Stimulated activated CD8-positive, alpha-beta memory T cell treated with anti-CD3 and anti-CD28 coated beads, Interleukin-12 subunit alpha, Interleukin-12 subunit beta, amount 100 ng/mL, for 24 hours (primary cell): Measurements from ENCODE around the gene FAM89A.
"Not testable (repeated sequence)": the region's sequence is repeated elsewhere in the genome, so short reads cannot be mapped to it uniquely, and the experiment has no call there.

Source experiments
- DNase-seq: peaks from one replicate; pipeline ENCODE4 v3.0.0-alpha.2; 2020; ENCODE audit errors: extremely low read depth

Gene FAM89A

GRCh38 chr1:230994860-230995259 lies 45.2 kb downstream of the FAM89A start:
- no peak for DNase-seq

DNA sequence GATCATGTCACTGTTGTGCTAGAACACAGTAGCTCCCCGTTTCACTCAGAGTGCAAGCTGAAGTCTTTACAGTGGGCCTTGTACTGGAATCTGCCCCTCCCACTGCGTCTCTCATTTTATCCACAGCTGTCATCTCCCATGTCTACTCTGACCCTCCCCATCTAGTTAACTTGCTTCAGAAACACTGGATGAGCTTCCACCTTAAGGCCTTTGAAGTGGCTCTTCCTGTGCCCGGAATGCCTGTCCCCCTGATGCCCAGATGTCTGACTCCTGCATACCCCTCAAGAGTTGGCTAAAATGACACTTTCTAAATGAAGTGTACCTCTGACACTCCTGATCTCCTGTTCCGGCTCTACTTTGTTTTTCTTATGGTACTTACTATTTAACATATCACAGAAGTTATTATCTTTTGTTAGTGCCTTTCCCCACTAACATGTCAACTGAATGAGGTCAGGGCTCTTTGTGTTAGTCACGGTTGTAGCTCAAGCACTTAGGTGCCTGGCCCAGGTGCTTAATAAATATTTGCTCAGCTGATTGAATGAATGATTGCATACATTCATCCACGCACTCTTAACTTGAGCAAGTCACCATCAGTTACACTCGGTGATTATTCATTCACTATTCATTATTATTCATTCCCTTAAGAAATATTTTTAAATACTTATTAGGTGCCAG lies 47.8 kb downstream of the FAM89A start:
- no peak for DNase-seq

DNA sequence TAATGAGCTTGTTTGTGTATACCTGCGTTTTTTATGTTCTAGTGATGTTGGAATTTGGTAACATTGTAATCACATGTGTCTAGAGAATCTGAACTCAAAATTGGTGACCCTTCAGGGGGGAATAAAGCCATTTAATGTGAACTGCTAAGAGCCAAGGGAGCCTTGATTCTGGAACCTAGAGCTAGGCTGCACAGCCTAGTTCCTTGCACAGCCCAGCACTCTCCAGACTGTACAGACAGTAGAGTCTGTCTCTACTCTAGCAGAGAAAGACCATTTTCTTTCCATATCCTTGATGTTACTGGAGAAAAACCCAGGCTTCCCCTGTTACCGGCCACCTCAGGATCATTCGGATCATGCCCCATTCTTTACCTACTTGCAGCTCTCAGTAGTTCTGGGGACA lies 52.6 kb downstream of the FAM89A start:
- no peak for DNase-seq

DNA sequence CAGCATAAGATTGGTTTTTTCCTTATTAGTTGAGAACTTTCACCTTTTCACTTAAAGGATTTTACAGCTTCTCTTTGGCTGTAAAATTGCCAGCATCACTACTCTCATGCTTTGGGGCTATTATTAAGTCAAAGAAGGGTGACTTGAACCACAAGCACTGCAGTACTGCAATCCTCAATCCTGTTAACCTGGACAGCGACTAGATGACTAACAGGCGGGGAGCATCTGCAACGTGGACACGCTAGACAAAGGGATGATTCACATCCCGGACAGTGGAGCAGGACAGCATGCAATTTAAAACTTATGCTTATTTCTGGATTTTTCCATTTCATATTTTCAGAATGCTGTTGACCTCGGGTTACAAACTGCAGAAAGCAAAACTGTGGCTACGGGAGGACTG lies 53.1 kb downstream of the FAM89A start:
- no peak for DNase-seq

GRCh38 chr1:230985711-230986110 lies 54.3 kb downstream of the FAM89A start:
- no peak for DNase-seq

DNA sequence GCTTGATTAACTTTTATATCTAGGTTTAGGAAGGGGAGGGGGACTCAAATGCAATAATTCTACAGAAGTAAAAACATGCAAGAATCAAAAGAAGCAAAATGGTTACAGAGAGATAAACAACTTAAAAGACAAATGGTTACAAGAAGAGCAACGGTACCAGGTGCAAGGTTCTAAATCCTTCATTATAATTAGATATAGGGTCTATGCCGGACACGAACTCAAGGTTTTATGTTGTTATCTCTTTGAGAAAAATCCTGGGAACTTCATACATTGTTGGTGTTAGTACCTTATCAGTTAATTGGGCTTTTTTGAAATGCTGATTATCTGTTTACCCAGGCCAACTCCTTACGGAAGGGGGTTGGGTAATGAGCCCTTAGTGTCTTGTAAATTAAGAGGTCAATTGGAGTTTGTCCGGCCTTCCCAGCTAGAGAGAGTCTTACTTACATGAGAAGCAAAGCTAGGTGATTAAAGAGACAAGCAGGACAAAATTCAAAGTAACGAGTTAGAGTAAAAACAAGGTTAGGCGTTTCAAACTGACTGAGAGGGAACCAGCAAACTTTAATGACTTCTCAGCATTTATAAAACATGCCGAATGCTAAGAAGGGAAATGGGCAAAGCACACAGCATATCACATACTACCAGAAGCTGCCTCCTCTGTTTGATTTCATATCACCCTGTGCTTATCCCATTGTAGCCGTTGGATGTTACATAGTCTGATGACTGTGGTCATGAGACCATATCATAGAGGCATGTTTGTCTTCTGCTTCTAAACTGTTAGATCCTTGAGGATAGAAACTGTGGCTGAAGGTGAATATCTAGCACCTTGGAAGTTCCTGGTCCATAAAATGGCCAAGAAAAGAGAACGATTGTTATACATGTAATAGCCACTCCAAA lies 55.2 kb downstream of the FAM89A start:
- DNase-seq, result not testable (repeated sequence)

GRCh38 chr1:230983811-230984210 lies 56.2 kb downstream of the FAM89A start:
- DNase-seq, result no peak

GRCh38 chr1:230982696-230983095 lies 57.4 kb downstream of the FAM89A start:
- DNase-seq, result no peak

DNA sequence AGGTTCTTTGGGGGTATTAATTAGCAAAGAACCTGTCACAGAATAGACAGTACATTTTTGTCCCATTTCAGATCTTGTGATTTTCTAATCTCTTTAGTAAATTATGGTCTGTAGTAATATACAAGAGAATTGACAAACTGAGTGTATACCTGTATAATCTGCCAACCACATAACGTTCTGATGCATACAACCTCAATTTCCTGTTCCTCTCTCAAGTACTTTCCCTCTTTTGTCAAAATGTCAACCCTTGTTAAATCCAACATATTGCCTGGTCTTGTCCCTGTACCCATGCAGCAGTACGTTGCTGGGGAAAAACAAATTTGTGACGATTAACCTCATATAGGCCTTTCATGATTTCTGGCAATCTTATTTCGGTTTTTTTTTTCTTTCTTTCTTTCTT lies 60.1 kb downstream of the FAM89A start:
- no peak for DNase-seq

DNA sequence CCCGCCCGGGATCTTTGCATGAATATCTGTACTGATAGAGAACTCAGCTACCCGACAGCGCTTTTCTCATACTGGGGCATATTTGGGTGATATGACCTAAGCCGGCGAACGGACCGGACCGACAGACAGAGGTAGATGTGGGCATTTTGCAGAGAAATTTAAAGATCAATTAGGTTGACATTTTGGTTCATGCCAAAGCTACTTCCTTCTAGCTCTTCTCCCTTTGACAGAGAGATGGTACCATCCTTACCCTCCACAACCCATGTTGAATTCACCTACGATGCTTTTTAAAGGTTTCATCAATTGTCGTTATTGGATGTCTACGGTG lies 60.7 kb downstream of the FAM89A start:
- DNase-seq, result no peak

- DNase-seq, result peak; percentile 96
Measured at GRCh38 chr1:230978491-230979388, 61.3 kb downstream of the FAM89A start, which contains the start of the genes ARV1 and TTC13. ARV1 (plus strand) TSS chr1:230979094; CDS start chr1:230979106, 12 bp downstream. TTC13 (minus strand) TSS chr1:230978861; CDS start chr1:230978830, 31 bp downstream.

DNA sequence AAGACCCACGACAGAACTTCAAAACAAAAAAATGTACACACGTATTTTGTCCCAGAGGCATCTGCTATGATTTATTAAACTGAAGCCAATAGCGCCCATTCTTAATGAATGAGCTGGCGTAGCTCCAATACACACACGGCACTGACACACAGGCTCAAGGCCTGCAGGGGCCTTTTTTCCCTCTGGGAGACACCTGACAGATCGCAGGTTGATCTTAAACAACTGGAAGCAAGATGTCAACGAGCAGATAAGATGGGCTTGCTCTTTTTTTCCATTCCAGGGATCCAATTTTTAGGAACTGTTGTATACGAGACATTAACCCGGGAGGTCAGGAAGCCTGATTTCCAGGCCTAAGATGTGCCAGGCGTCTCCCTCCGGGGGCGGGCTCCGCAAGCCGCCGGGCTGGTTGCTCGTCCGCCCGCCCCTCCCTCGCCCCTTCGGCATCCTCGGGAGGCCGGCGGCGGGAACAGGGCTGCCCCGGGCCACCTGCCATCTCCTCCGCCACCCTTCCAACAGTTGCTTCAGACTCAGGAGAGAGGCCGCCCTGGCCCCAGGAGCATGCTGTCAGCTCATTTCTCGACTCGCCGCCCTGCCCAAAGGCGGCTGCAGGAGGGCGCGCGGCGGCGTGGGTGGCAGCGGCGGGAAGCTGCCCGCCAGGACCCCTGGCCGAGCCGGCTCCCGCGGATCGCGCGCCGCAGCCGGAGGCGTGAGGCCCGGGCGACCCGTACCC lies 62.1 kb downstream of the FAM89A start:
- DNase-seq, result peak; percentile 2

DNA sequence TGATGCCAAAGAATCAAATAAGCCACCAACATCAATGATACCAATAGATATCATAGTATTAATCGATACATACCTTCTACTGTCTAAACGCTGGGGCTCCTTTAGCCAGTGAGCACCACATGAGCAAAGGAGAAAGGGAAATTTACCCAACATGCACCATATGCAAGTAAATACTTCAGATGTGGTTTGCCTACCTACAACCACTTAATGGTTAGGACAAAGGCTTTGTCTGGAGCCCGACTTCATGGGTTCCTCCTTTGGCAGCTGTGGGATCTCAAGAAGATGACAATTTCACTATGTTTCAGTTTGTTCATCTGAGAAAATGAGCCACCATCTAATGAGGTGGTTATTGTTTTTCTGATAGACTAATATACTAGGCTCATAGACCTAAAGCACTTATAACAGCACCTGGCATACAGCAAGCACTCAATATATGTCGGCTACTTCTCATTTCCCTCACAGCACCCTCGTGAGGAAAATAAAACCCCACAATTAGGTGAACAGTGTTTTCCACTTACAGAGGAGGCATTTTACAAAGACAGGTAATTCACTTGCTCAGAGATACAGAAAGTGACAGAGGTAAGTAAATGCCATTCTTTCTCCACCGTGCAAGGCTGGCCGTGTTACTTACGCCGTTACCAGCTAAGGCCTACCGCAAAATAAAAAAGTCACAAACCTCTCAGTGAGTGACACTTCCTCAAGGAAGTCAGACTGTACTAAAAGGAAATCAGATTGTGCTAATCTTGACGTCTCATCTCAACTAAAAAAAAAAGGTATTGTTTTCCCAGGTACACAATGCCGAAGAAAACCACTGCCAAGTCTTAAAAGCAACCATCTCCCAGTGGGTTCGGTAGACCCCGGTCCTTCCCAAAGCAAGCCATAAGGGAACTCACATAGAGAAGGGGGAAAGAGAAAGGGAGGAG lies 63.0 kb downstream of the FAM89A start:
- DNase-seq, result no peak

- no peak for DNase-seq
Measured at GRCh38 chr1:230976360-230976759, 63.7 kb downstream of the FAM89A start.

GRCh38 chr1:230975636-230976035 lies 64.4 kb downstream of the FAM89A start:
- no peak for DNase-seq

GRCh38 chr1:230972855-230973271 lies 67.2 kb downstream of the FAM89A start:
- DNase-seq, result peak; percentile 12

- DNase-seq, result no peak
Measured at GRCh38 chr1:230971771-230972170, 68.3 kb downstream of the FAM89A start.

DNA sequence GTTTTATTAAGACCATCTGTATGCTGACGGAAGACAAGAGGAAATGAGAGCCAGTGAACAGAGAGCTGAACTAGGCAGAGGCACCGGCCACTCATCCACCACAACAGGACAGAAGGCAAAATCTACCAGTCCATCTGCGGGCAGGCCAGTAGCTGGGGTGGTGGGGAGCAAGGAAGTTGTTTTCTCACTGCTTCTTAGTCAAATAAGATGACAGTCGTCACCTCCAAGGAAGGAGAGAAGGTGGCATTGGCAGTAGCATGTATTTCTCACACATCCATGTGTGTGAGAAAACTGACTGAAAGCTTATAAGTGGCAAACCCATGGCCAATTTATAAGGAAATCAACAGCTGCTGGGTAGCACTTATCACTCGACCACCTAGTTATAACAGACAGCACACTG lies 69.6 kb downstream of the FAM89A start:
- no peak for DNase-seq
